Aorta (tissue), 5 donors: Measurements from ENCODE around the gene LTBR. TPM values are rescaled to one million over a fixed set of nuclear protein-coding genes. Genes with fewer than 3 reads are reported as not detected.

Experiments used
- ATAC-seq: fragments of 200-7000 bp; cut with Tn5 transposase; one replicate; pipeline ENCODE4 v1.9.1; 2022; ENCODE audit warnings: moderate library complexity; ENCODE audit not compliant: low FRiP score
- DNase-seq, 2 donors: peaks; one replicate each; pipeline ENCODE4 v3.0.0-alpha.2; 2020
- H3K27ac ChIP-seq, 2 donors: one replicate each; pipeline ENCODE4 v1.5.1; 2013; ENCODE audit warnings: low read length in 2 of 2, mild to moderate bottlenecking in 2 of 2, moderate library complexity in 2 of 2, control low read depth in 1 of 2, inconsistent platforms in 1 of 2, low read depth in 1 of 2
- H3K27me3 ChIP-seq, 2 donors: one replicate each; pipeline ENCODE4 v1.6.1; 2013; ENCODE audit warnings: control low read depth in 1 of 2, low read length in 1 of 2, mild to moderate bottlenecking in 1 of 2, moderate library complexity in 1 of 2; ENCODE audit not compliant: insufficient read depth in 2 of 2, control insufficient read depth in 1 of 2
- H3K36me3 ChIP-seq, 2 donors: one replicate each; pipeline ENCODE4 v1.6.1; 2013; ENCODE audit warnings: control low read depth in 1 of 2, low read length in 1 of 2, mild to moderate bottlenecking in 1 of 2; ENCODE audit not compliant: insufficient read depth in 2 of 2, control insufficient read depth in 1 of 2
- H3K4me1 ChIP-seq, 2 donors: one replicate each; pipeline ENCODE4 v1.6.1; 2013; ENCODE audit warnings: low read length in 2 of 2, control low read depth in 1 of 2, mild to moderate bottlenecking in 1 of 2, moderate library complexity in 1 of 2; ENCODE audit not compliant: insufficient read depth in 2 of 2, control insufficient read depth in 1 of 2
- H3K4me3 ChIP-seq, 2 donors: one replicate each; pipeline ENCODE4 v1.5.1; 2013; ENCODE audit warnings: low read length in 2 of 2, control low read depth in 1 of 2, mild to moderate bottlenecking in 1 of 2
- H3K9me3 ChIP-seq: one replicate; pipeline ENCODE4 v1.6.1; 2013; ENCODE audit warnings: mild to moderate bottlenecking, low read length; ENCODE audit not compliant: control insufficient read depth
- WGBS, 2 donors: extraction: QIAGEN DNeasy Blood & Tissue Kit; methylation state at CpG; one replicate each; pipeline ENCODE4 v1.1.7; 2013; 5-methylcytosine and 5-hydroxymethylcytosine counted together
- intact Hi-C, 2 donors: fragments of 100-400 bp; cut with DNase I; formaldehyde crosslinking; loops; one replicate each; pipeline versions ENCODE4 v1.14.2 to v1.15.0; 2022
- polyA plus RNA-seq, 2 donors: library from polyadenylated mRNA; stranded (reverse); fragments of 200-250 nt; gene quantifications; one replicate each; pipeline ENCODE4 v1.2.3, GENCODE V29; 2013
- total RNA-seq, 2 donors: library from RNA; stranded (reverse); fragmentation: NEBNext Ultra II Directional; extraction: Animal tissue kit (Norgen Biotek cat#: 25700); gene quantifications; one replicate each; pipeline ENCODE4 v1.2.1, GENCODE V29; 2021
- donor health status: healthy with polysubstance abuse.
- donor health status: Bipolar disorder and iron deficiency.
- donor health status: DM: no; HTN: no; CAD: no.
- donor health status: DM: no; HTN: no; CAD: no.
- donor health status: DM: yes; HTN: yes; CAD: no.

LTBR gene
- total and polyA plus RNA-seq, 4 donors = 20.5 to 103 (median 85.5) TPM

DNA sequence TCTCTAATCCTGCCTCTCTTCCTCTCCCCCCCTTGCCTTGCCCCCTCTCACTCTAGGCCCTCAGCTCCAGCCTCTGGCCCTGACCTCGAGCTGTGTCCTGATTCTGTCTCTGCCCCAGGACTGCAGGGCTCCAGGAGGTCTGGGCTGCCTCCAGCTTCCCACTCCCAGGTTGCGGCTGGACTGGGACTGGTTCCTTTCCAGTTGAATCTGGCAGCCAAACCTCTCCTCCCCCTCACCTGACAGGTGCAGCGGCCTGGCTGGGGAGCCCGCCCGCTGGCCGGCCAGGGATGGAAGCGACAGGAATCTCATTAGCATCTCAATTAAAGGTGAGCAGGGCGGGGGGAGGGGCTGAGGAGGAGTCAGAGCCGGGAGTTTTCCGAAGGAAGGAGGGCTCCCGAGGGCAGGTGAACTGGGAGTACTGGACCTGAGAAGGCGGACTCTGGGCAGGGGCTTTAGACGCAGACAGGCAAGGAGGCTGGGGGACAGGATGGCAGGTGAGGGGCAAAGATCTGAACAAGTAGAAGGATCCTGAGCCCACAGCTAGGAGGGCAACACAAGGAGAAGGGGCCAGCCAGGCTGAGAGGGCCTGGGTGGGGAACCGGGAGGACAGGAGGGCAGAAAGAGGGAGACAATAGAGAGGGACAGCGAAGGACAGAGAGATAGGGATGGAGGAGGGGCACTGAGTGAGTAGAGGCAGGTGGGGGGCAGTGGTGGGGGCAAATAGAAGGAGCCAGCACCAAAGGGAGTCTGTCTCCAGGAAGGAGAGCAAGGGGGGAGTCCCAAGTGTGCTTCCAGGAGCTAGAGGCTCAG is 8.5 kb upstream of the LTBR start, which contains the start of gene SCNN1A:
SCNN1A (minus strand) TSS at position 295 of the 810 bp plus-strand sequence. CDS start 780 bp downstream, outside the sequence.
- 88 to 92% methylated on average over 15 of the region's 15 CpGs for WGBS, 2 donors
- Histone ChIP-seq H3K27ac (no peak within 1 kb of the TSS), H3K36me3 (no peaks in the 10 kb centered on the region), H3K4me1 (no peaks in the 10 kb centered on the region), H3K9me3 (no peaks in the 10 kb centered on the region), H3K4me3 (no peak within 1 kb of the TSS), H3K27me3 (no peaks in the 10 kb centered on the region)
- DNase-seq = peak in 1 of 2 donors; percentile 46
- ATAC-seq = no peak
- intact Hi-C loops = no loop called here

GRCh38 chr12:6376079-6376869 is 7.7 kb upstream of the LTBR start:
- WGBS, 2 donors = 61 to 63% methylated on average over 18 to 19 of the region's 19 CpGs
- no peaks in the 10 kb centered on the region for H3K36me3 ChIP-seq
- DNase-seq (peak; percentile 73 to 83), ATAC-seq (peak; percentile 80)
- H3K4me1 ChIP-seq = no peaks in the 10 kb centered on the region
- peak overlapping the region in 1 of 2 donors; percentile 35 for H3K27ac ChIP-seq
- H3K9me3 ChIP-seq = no peaks in the 10 kb centered on the region
- H3K4me3 ChIP-seq = no peak overlapping the region
- no peaks in the 10 kb centered on the region for H3K27me3 ChIP-seq
- intact Hi-C loops = no loop called here

DNA sequence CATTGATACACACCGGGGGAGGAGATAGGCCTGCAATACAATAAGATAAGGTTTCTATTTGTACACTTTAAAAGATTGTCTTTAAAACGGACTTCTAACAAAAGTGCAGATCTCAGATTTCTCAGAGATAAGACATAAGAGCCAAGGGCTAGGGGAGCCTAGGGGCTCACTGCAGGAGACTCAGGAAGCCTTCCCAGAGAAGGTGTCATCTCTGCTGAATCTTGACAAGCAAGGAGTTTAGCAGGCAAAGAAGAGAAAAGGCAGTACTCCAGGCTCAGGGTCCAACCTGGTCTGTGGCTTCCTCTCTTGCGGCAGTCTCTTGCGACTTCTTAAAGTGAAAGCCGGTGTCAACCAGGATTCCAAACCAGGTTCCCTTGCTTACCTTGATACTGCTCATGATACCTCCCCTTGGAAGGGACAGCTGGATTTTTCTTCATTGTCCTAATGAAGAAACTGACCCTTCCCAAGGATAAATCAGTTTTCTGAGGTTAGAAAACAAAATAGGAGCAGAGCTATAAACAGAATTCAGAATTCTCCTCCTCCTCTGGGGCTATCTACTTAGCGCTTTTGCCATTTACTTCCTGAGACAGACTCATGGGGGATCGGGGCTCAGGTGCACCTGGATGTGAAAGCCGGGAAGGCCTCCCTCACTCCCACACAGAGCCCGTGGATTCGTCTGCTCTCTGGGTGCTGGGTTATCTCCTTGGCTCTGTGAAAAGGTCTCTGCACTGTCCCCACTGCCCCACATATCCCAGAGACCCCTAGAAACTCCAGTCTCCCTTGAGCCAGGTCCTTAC is 6.9 kb upstream of the LTBR start:
- peak overlapping the region in 1 of 2 donors; percentile 35 for H3K27ac ChIP-seq
- ATAC-seq (no peak), DNase-seq (peak in 1 of 2 donors; percentile 30)
- 88 to 89% methylated on average over 10 of the region's 10 CpGs for WGBS, 2 donors
- H3K4me3 ChIP-seq = no peak overlapping the region
- H3K36me3 ChIP-seq = no peaks in the 10 kb centered on the region
- H3K27me3 ChIP-seq = no peaks in the 10 kb centered on the region
- intact Hi-C loops = no loop called here
- H3K9me3 ChIP-seq = no peaks in the 10 kb centered on the region
- no peaks in the 10 kb centered on the region for H3K4me1 ChIP-seq

GRCh38 chr12:6377667-6377994 is 6.3 kb upstream of the LTBR start:
- 71 to 83% methylated on average over 4 of the region's 4 CpGs for WGBS, 2 donors

DNA sequence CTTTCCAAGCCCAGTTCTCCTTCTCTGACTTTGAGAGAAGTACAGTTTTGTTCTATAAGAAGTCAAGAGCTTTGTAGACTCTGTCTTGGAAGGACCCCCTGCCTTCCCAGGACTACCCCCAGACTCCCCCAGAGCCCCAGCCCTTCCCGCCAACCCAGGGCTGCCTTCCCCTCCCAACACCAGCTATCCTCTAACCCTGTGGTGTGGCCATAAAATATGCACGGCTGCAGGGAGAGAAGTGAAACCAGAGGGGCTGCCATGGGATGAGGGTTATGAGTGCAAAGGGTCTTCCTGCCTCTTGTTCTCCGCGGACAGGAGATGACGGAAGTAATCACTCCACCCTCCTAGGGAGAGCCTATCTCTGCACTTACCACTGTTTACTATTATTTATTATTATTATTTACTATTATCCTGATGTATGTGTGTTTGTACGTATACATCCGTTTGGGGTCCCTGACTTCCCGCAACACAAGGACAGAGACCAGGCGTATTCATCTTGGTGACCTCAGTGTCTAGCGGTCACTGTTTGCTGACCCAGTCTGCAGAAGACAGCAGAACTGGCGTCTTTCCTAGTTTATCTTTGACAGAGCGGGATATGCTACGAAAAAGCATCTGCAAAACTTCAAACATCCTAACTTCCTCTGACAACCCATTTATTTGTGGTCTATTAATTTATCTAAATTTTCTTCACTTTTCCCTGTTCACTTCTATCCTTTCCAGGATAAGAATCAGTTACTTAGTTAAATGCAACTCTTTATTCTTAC is 5.1 kb upstream of the LTBR start:
- no peaks in the 10 kb centered on the region for H3K27me3 ChIP-seq
- 91 to 92% methylated on average over 13 of the region's 13 CpGs for WGBS, 2 donors
- intact Hi-C loops = no loop called here
- no peak overlapping the region for H3K4me3 ChIP-seq
- no peak for ATAC-seq
- no peaks in the 10 kb centered on the region for H3K4me1 ChIP-seq
- H3K36me3 ChIP-seq = no peaks in the 10 kb centered on the region
- H3K27ac ChIP-seq = no peak overlapping the region
- DNase-seq = peak in 1 of 2 donors; percentile 46
- H3K9me3 ChIP-seq = no peaks in the 10 kb centered on the region

More at GRCh38 chr12:6377667-6377994, 6.3 kb upstream of the LTBR start:
- DNase-seq (peak in 1 of 2 donors; percentile 65), ATAC-seq (no peak)
- Histone ChIP-seq H3K4me3 (no peak overlapping the region), H3K9me3 (no peaks in the 10 kb centered on the region), H3K27ac (no peak overlapping the region), H3K36me3 (no peaks in the 10 kb centered on the region), H3K27me3 (no peaks in the 10 kb centered on the region), H3K4me1 (no peaks in the 10 kb centered on the region)
- intact Hi-C loops = no loop called here

- Histone ChIP-seq H3K27me3 (no peaks in the 10 kb centered on the region), H3K9me3 (no peaks in the 10 kb centered on the region), H3K4me3 (no peak overlapping the region), H3K36me3 (no peaks in the 10 kb centered on the region), H3K4me1 (no peaks in the 10 kb centered on the region), H3K27ac (no peak overlapping the region)
- ATAC-seq (no peak), DNase-seq (peak in 1 of 2 donors; percentile 33)
- intact Hi-C loops = loop anchor here in 1 of 2 donors (5.0 kb wide), 1 partner anchor 38 kb away; the partner anchor contains the start of gene TNFRSF1A
- 70 to 78% methylated on average over 14 of the region's 14 CpGs for WGBS, 2 donors
These were observed 3.5 kb upstream of the LTBR start for GRCh38 chr12:6380141-6381121.

DNA sequence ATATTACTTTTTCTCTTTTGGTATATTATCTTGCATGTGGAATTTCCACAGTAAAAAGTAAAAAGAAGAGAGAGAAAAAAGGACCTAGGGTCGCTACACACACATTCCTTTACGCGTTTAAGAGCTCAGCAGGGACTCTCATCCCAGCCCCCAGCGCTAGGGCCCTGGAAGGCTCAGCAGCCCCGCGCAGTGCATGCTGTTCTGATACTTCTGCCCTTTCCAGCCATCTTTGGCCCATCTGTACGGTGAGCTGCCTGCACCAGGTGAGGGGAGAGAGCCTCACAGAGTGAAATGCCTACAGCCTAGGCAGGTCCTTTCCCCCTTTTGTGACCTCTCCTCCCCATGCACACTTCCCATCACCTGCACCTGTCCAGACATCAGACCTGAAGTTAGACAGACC is 1.6 kb upstream of the LTBR start:
- intact Hi-C loops = loop anchor here in 1 of 2 donors (5.0 kb wide), 1 partner anchor 40 kb away; the partner anchor contains the start of gene TNFRSF1A
- no peaks in the 10 kb centered on the region for H3K36me3 ChIP-seq
- no peak overlapping the region for H3K4me3 ChIP-seq
- ATAC-seq (no peak), DNase-seq (no peak)
- no peaks in the 10 kb centered on the region for H3K9me3 ChIP-seq
- no peaks in the 10 kb centered on the region for H3K4me1 ChIP-seq
- H3K27me3 ChIP-seq = no peaks in the 10 kb centered on the region
- WGBS, 2 donors = 92 to 93% methylated on average over 7 of the region's 7 CpGs
- H3K27ac ChIP-seq = no peak overlapping the region
